Mesothelial cell of epicardium (in vitro differentiated cells): ENCODE data around the gene WDR20. TPM values are rescaled to one million over a fixed set of nuclear protein-coding genes. Genes with fewer than 3 reads are reported as not detected.

Experiments
- DNase-seq, 2 experiments: peaks; one replicate each; pipeline ENCODE4 v3.0.0; 2021; ENCODE audit warnings: low spot score in 2 of 2; ENCODE audit not compliant: unreplicated experiment in 2 of 2
- H3K27ac Mint-ChIP-seq: 2 replicates; pipeline ENCODE4 v1.8.0; 2021; ENCODE audit warnings: mixed read lengths
- H3K27me3 Mint-ChIP-seq: 2 replicates; pipeline ENCODE4 v1.8.0; 2021; ENCODE audit warnings: low read depth, mixed read lengths
- H3K36me3 Mint-ChIP-seq: 2 replicates; pipeline ENCODE4 v1.8.0; 2021; ENCODE audit warnings: mixed read lengths
- H3K4me1 Mint-ChIP-seq: 2 replicates; pipeline ENCODE4 v1.8.0; 2021; ENCODE audit warnings: mixed read lengths
- H3K4me3 Mint-ChIP-seq: 2 replicates; pipeline ENCODE4 v1.8.0; 2021; ENCODE audit warnings: mild to moderate bottlenecking, moderate library complexity, mixed read lengths
- H3K9me3 Mint-ChIP-seq: 2 replicates; pipeline ENCODE4 v1.8.0; 2021; ENCODE audit warnings: mixed read lengths
- CTCF ChIP-seq: fragments of 200-600 bp; sonication (generic); IDR thresholded peaks from one replicate; pipeline ENCODE4 v1.5.0; 2021; ENCODE audit warnings: antibody characterized with exemption; ENCODE audit not compliant: unreplicated experiment
- total RNA-seq: library from RNA; stranded (reverse); gene quantifications from 3 replicates; pipeline ENCODE4 v1.2.1, GENCODE V29; 2021

WDR20 gene
- total RNA-seq, 1 donor from 2014 or later = 39.5 TPM

GRCh38 chr14:102225936-102226335 lies 86.2 kb downstream of the WDR20 start:
- no peaks in the 10 kb centered on the region for H3K4me1 Mint-ChIP-seq
- peak overlapping the region; percentile 30 for H3K27ac Mint-ChIP-seq
- H3K36me3 Mint-ChIP-seq = peaks cover 22% of the 10 kb centered on the region
- H3K9me3 Mint-ChIP-seq = no peaks in the 10 kb centered on the region
- H3K4me3 Mint-ChIP-seq = no peak overlapping the region
- no peak for TF ChIP-seq CTCF
- DNase-seq = no peak
- H3K27me3 Mint-ChIP-seq = no peaks in the 10 kb centered on the region

DNA sequence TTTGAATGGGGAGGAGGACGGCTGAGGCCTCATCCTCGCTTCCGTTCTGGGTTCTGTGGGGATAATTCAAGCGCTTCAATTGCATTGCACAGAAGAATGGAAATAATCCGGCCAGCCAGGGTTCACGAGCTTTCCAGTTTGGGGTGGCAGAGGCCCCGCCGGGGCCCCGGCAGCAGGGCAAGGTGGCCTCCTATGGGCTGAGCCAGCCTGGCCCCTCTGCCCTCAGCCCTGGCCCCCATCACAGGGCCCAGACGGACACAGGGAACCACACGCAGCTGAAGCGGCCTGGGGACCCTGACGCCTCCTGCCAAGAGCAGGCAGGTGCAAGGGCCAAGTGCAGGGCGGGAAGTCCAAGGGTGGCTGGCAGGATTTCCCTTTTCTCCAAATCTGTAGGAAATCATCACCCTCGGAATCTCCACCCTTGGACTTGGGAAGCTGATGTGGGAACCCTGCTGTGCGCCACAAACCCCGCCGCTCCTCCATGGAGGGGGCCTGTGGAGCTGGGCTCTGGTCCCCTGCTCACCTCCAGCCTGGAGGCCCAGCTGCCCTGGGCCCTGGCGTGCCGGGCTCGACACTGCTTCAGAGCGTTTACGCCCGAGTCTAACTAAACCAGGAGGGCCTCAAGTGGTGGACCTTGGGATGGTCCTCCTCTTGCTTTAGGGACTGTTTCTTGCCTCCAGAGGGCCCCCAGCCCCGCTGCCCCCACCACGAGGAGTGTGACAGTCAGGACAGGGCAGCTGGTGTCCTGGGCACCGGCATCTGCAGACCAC lies 86.8 kb downstream of the WDR20 start:
- H3K9me3 Mint-ChIP-seq = no peaks in the 10 kb centered on the region
- peaks cover 22% of the 10 kb centered on the region for H3K36me3 Mint-ChIP-seq
- H3K27ac Mint-ChIP-seq = no peak overlapping the region
- DNase-seq = no peak
- no peak overlapping the region for H3K4me3 Mint-ChIP-seq
- H3K27me3 Mint-ChIP-seq = no peaks in the 10 kb centered on the region
- no peaks in the 10 kb centered on the region for H3K4me1 Mint-ChIP-seq
- no peak for TF ChIP-seq CTCF

GRCh38 chr14:102227184-102227964 lies 87.7 kb downstream of the WDR20 start:
- Mint-ChIP-seq H3K27me3 (no peaks in the 10 kb centered on the region), H3K4me1 (no peaks in the 10 kb centered on the region), H3K27ac (no peak overlapping the region), H3K9me3 (no peaks in the 10 kb centered on the region), H3K36me3 (peaks cover 22% of the 10 kb centered on the region), H3K4me3 (no peak overlapping the region)
- no peak for TF ChIP-seq CTCF
- no peak for DNase-seq

DNA sequence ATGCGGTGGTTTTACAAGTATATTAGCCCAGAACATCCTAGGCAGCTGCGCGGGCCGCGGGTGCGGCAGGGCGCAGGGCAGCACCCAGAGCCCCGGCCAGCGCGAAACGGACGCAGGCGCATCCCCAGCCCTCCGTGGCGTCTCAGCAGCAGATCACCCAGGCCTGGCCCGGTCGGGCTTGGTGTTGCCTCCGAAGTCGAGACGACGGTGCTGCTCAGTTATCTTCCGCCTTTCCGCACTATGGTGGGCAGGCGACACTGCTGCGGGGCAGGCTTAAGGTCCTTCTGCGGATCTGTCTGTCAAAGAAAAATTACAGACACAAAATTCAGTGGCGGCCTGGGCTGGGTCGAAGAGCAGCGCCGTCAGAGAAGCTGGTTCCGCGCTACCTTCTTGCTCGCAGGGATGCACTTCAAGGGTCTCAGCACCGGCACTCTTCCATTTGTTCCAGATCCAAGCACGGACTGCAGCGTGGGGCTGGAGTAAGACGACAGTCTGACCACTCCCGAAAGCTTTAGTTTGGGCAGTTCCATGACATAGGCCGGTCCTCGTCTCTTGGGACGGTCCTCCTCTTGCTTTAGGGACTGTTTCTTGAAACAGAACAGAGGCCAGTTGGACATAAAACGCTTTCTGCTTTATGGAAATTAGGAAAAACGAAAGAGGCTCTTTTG lies 89.5 kb downstream of the WDR20 start:
- DNase-seq = no peak
- Mint-ChIP-seq H3K27me3 (no peaks in the 10 kb centered on the region), H3K9me3 (no peaks in the 10 kb centered on the region), H3K36me3 (peaks cover 19% of the 10 kb centered on the region), H3K4me3 (no peak overlapping the region), H3K4me1 (peaks cover 1% of the 10 kb centered on the region), H3K27ac (no peak overlapping the region)
- TF ChIP-seq CTCF = no peak

DNA sequence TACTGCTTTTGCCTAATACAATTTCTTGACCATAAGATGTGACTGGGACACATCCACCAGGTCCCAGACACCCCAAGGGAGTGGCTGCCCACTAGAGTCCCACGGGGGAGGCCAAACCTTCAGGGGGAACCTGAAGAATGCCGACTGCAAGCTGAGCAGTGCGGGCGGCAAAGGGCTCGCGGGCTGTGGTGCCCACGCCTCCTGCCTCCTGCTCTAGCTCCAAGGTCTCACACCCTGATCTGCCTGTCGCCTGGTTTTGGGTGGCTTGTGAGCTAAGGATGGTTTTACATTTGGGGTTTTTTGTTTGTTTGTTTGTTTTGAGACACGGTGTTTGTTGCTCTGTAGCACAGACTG lies 90.0 kb downstream of the WDR20 start:
- DNase-seq = no peak
- Mint-ChIP-seq H3K36me3 (peaks cover 15% of the 10 kb centered on the region), H3K27ac (no peak overlapping the region), H3K27me3 (no peaks in the 10 kb centered on the region), H3K4me3 (no peak overlapping the region), H3K9me3 (no peaks in the 10 kb centered on the region), H3K4me1 (peaks cover 1% of the 10 kb centered on the region)
- TF ChIP-seq CTCF = no peak
